Myometrial cell (primary cell): ENCODE results near the gene ZBTB43. TPM values are rescaled to one million over a fixed set of nuclear protein-coding genes. Genes with fewer than 3 reads are reported as not detected.

Experiments used
- total RNA-seq: library from RNA; depleted of rRNA; stranded (reverse); fragments of >200 nt; gene quantifications from 2 replicates; pipeline ENCODE4 v1.2.3, GENCODE V29; 2015

The ZBTB43 gene
- 3.7 and 3.9 TPM in 2 replicates for total RNA-seq

GRCh38 chr9:126804696-126805553 lies at the start of gene ZBTB43:
Gene ZBTB43 (plus strand): TSS chr9:126805040. CDS start chr9:126832510, 27,470 bp downstream.

GRCh38 chr9:126860077-126860756 lies 55.4 kb downstream of the ZBTB43 start, which contains the start of gene ZBTB34:
Gene ZBTB34 (plus strand): TSS chr9:126860639. CDS start chr9:126879400, 18,761 bp downstream.

Other genes with a start within 250 kb of the ZBTB43 start
- not detected in 2 replicates for gene LMX1B, start 191.1 kb upstream of the ZBTB43 start, total RNA-seq
- gene ZBTB34, start 55.6 kb downstream of the ZBTB43 start, total RNA-seq: 1.2 and 2.5 TPM in 2 replicates
- 1.1 and 2.0 TPM in 2 replicates for gene RALGPS1, start 109.7 kb downstream of the ZBTB43 start, total RNA-seq